Liver (tissue), 9 donors: Measurements from ENCODE around the gene COL5A1. TPM values are rescaled to one million over a fixed set of nuclear protein-coding genes. Genes with fewer than 3 reads are reported as not detected.

ENCODE experiments used
- DNase-seq: peaks from one replicate; pipeline ENCODE4 v3.0.0-alpha.2; 2017; ENCODE audit warnings: low spot score
- H3K27ac ChIP-seq, 2 donors: one replicate each; pipeline ENCODE4 v1.7.0; 2013; ENCODE audit warnings: inconsistent platforms in 2 of 2, low read length in 2 of 2, control low read depth in 1 of 2, low read depth in 1 of 2, mild to moderate bottlenecking in 1 of 2
- H3K27me3 ChIP-seq, 4 donors: one replicate each; pipeline versions ENCODE4 v1.6.1 to v1.7.0; 2013; ENCODE audit warnings: low read length in 3 of 4, inconsistent platforms in 1 of 4, mild to moderate bottlenecking in 1 of 4, moderate library complexity in 1 of 4; ENCODE audit not compliant: control insufficient read depth in 4 of 4, insufficient read depth in 4 of 4
- H3K36me3 ChIP-seq, 4 donors: one replicate each; pipeline versions ENCODE4 v1.6.1 to v1.7.0; 2013; ENCODE audit warnings: low read length in 3 of 4, mild to moderate bottlenecking in 3 of 4, low read depth in 1 of 4, moderate library complexity in 1 of 4; ENCODE audit not compliant: control insufficient read depth in 4 of 4, insufficient read depth in 3 of 4
- H3K4me1 ChIP-seq, 4 donors: one replicate each; pipeline versions ENCODE4 v1.6.1 to v1.7.0; 2013; ENCODE audit warnings: low read length in 3 of 4, mild to moderate bottlenecking in 3 of 4, moderate library complexity in 1 of 4; ENCODE audit not compliant: control insufficient read depth in 4 of 4, insufficient read depth in 4 of 4
- H3K4me3 ChIP-seq, 3 donors: one replicate each; pipeline versions ENCODE4 v1.6.1 to v1.7.0; 2013; ENCODE audit warnings: low read length in 3 of 3, control low read depth in 1 of 3, low read depth in 1 of 3, mild to moderate bottlenecking in 1 of 3
- H3K9ac ChIP-seq, 2 donors: one replicate each; pipeline ENCODE4 v1.7.0; 2013; ENCODE audit warnings: low read length in 2 of 2, mild to moderate bottlenecking in 2 of 2, moderate library complexity in 2 of 2, control low read depth in 1 of 2, low read depth in 1 of 2
- H3K9me3 ChIP-seq, 4 donors: one replicate each; pipeline versions ENCODE4 v1.6.1 to v1.7.0; 2013; ENCODE audit warnings: low read length in 3 of 4; ENCODE audit not compliant: control insufficient read depth in 4 of 4
- CTCF ChIP-seq: fragments of 150-350 bp; IDR thresholded peaks from 2 replicates; pipeline ENCODE4 v1.5.1; 2017; ENCODE audit warnings: improper control_type of control experiment, low read depth, low read length; ENCODE audit not compliant: missing input control
- EGR1 ChIP-seq, 2 donors: IDR thresholded peaks; 2 replicates each; pipeline ENCODE4 v1.6.1; 2016 to 2018; ENCODE audit warnings: antibody characterized with exemption in 2 of 2, low read depth in 2 of 2
- FOXA1 ChIP-seq: IDR thresholded peaks from 2 replicates; pipeline ENCODE4 v1.6.1; 2016; ENCODE audit warnings: antibody characterized with exemption
- FOXA2 ChIP-seq: IDR thresholded peaks from 2 replicates; pipeline ENCODE4 v1.6.1; 2016; ENCODE audit warnings: antibody characterized with exemption
- GABPA ChIP-seq, 2 donors: IDR thresholded peaks in 1 of 2; conservative IDR thresholded peaks in 1 of 2; 2 replicates each; pipeline ENCODE4 v1.6.1; 2016; ENCODE audit warnings: antibody characterized with exemption in 2 of 2, mild to moderate bottlenecking in 1 of 2, moderate library complexity in 1 of 2
- HNF4A ChIP-seq, 2 donors: conservative IDR thresholded peaks; 2 replicates each; pipeline ENCODE4 v1.6.1; 2016; ENCODE audit warnings: antibody characterized with exemption in 2 of 2, mild to moderate bottlenecking in 2 of 2
- HNF4G ChIP-seq: IDR thresholded peaks from 2 replicates; pipeline ENCODE4 v1.6.1; 2016; ENCODE audit warnings: antibody characterized with exemption
- JUND ChIP-seq, 2 donors: IDR thresholded peaks; 2 replicates each; pipeline ENCODE4 v1.6.1; 2016; ENCODE audit warnings: antibody characterized with exemption in 2 of 2
- MAX ChIP-seq: IDR thresholded peaks from 2 replicates; pipeline ENCODE4 v1.6.1; 2016; ENCODE audit warnings: antibody characterized with exemption
- NR2F2 ChIP-seq: IDR thresholded peaks from 2 replicates; pipeline ENCODE4 v1.6.1; 2016; ENCODE audit warnings: antibody characterized with exemption
- RAD21 ChIP-seq, 2 donors: IDR thresholded peaks; 2 replicates each; pipeline ENCODE4 v1.6.1; 2016; ENCODE audit warnings: antibody characterized with exemption in 2 of 2, mild to moderate bottlenecking in 2 of 2
- REST ChIP-seq: IDR thresholded peaks from 2 replicates; pipeline ENCODE4 v1.6.1; 2016; ENCODE audit warnings: antibody characterized with exemption, mild to moderate bottlenecking
- RXRA ChIP-seq, 2 donors: IDR thresholded peaks; 2 replicates each; pipeline ENCODE4 v1.6.1; 2017 to 2018; ENCODE audit warnings: antibody characterized with exemption in 2 of 2, mild to moderate bottlenecking in 1 of 2
- SP1 ChIP-seq: IDR thresholded peaks from 2 replicates; pipeline ENCODE4 v1.6.1; 2018; ENCODE audit warnings: antibody characterized with exemption, mild to moderate bottlenecking
- TAF1 ChIP-seq: conservative IDR thresholded peaks from 2 replicates; pipeline ENCODE4 v1.6.1; 2016; ENCODE audit warnings: antibody characterized with exemption, mild to moderate bottlenecking
- YY1 ChIP-seq: IDR thresholded peaks from 2 replicates; pipeline ENCODE4 v1.6.1; 2016; ENCODE audit warnings: antibody characterized with exemption, mild to moderate bottlenecking
- WGBS: extraction: QIAGEN DNeasy Blood & Tissue Kit; methylation state at CpG from one replicate; pipeline ENCODE4 v1.1.7; 2013; 5-methylcytosine and 5-hydroxymethylcytosine counted together
- polyA plus RNA-seq, 2 donors: library from polyadenylated mRNA; stranded (reverse) in 1 of 2; unstranded in 1 of 2; fragments of 200-250 nt in 1 of 2; fragments of >200 nt in 1 of 2; fragmentation: Nextera tagmentation in 1 of 2; extraction: Ambion mirVana in 1 of 2; gene quantifications; one replicate each; pipeline versions ENCODE4 v1.2.1 to v1.2.3, GENCODE V29; 2013 to 2015
- total RNA-seq, 2 donors: library from RNA; depleted of rRNA; stranded (reverse); fragments of >200 nt; gene quantifications; one replicate each; pipeline ENCODE4 v1.2.3, GENCODE V29; 2014
- TF ChIP-seq, protein P1 (sequence below): IDR thresholded peaks from 2 replicates; pipeline ENCODE4 v1.6.1; 2016; ENCODE audit warnings: antibody characterized with exemption
- TF ChIP-seq, protein P2 (sequence below): IDR thresholded peaks from 2 replicates; pipeline ENCODE4 v1.6.1; 2016; ENCODE audit warnings: antibody characterized with exemption
- donor health status: healthy.
- donor health status: healthy.
- donor health status: healthy.
- donor health status: healthy.
- donor health status: healthy.

COL5A1 gene
- total and polyA plus RNA-seq, 4 donors = 0.67 to 15.6 (median 11.2) TPM

DNA sequence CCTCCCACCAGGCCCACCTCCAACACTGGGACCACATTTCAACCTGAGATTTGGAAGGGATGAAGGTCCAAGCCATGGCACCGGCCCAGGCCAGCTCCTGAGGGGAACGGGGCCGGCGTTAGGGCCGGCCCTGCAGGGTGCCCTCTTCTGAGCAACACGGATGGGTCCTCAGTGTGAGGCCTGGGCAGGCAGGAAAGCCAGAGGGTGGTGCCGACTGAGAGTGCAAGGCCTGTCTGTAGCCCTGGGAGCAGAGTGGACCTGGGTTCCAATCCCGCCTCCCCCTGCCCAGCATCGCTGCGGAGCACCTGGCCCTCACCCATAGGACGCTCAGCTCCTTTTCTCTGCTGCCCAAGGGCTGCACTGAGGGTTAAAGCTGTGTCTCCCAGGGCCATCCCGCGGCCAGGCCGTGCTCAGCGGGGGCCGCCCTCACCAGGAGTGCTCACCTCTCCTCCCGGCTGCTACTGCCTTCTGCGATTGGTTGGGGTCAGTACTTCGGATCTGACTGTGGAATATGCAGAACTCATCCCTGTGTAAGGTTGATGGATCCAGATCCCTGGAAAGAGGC is 194.9 kb downstream of the COL5A1 start:
- no peaks in the 10 kb centered on the region for H3K36me3 ChIP-seq
- 88% methylated on average over 19 of the region's 19 CpGs for WGBS
- H3K27ac ChIP-seq = no peak overlapping the region
- DNase-seq = no peak
- H3K27me3 ChIP-seq = peaks cover 0 to 3% (median 0%) of the 10 kb centered on the region in 4 donors
- H3K4me1 ChIP-seq = no peaks in the 10 kb centered on the region
- no peak overlapping the region for H3K4me3 ChIP-seq
- TF ChIP-seq TAF1 = no peak
- no peak for TF ChIP-seq FOXA2
- no peak for TF ChIP-seq NR2F2
- no peak for TF ChIP-seq MAX
- TF ChIP-seq, protein P1, sequence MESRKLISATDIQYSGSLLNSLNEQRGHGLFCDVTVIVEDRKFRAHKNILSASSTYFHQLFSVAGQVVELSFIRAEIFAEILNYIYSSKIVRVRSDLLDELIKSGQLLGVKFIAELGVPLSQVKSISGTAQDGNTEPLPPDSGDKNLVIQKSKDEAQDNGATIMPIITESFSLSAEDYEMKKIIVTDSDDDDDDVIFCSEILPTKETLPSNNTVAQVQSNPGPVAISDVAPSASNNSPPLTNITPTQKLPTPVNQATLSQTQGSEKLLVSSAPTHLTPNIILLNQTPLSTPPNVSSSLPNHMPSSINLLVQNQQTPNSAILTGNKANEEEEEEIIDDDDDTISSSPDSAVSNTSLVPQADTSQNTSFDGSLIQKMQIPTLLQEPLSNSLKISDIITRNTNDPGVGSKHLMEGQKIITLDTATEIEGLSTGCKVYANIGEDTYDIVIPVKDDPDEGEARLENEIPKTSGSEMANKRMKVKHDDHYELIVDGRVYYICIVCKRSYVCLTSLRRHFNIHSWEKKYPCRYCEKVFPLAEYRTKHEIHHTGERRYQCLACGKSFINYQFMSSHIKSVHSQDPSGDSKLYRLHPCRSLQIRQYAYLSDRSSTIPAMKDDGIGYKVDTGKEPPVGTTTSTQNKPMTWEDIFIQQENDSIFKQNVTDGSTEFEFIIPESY = no peak
- no peak for TF ChIP-seq GABPA (IDR thresholded peaks at IDR 0.05 in 1 of 2, conservative IDR thresholded peaks at IDR 0.05 in 1 of 2)
- no peak for TF ChIP-seq CTCF
- no peak for TF ChIP-seq RAD21 (IDR thresholded peaks at IDR 0.05)
- TF ChIP-seq, protein P2, sequence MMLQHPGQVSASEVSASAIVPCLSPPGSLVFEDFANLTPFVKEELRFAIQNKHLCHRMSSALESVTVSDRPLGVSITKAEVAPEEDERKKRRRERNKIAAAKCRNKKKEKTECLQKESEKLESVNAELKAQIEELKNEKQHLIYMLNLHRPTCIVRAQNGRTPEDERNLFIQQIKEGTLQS = no peak
- TF ChIP-seq JUND (IDR thresholded peaks at IDR 0.05) = no peak
- TF ChIP-seq FOXA1 = no peak
- TF ChIP-seq REST = no peak
- TF ChIP-seq RXRA (IDR thresholded peaks at IDR 0.05) = no peak
- TF ChIP-seq SP1 = no peak
- TF ChIP-seq YY1 = no peak
- no peak for TF ChIP-seq HNF4A (conservative IDR thresholded peaks at IDR 0.05)
- TF ChIP-seq EGR1 (IDR thresholded peaks at IDR 0.05; ENCODE audit: low read depth in 2 of 2) = no peak
- TF ChIP-seq HNF4G = no peak
- no peak overlapping the region for H3K9ac ChIP-seq
- no peaks in the 10 kb centered on the region for H3K9me3 ChIP-seq
